Measurements from ENCODE around the gene HDGF.

Gene HDGF

GRCh38 chr1:156748670-156749418 is 2.6 kb downstream of the HDGF start:
- DNase-seq: peak; percentile 63
- in situ Hi-C loops (cut with MboI; ENCODE audit: low pct_unique_long_range_greater_than_20kb, low sequenced_read_pairs): no loop called here

GRCh38 chr1:156747742-156748669 is 3.5 kb downstream of the HDGF start:
- no peak for DNase-seq
- in situ Hi-C loops (cut with MboI; ENCODE audit: low pct_unique_long_range_greater_than_20kb, low sequenced_read_pairs): no loop called here

GRCh38 chr1:156746728-156747631 is 4.5 kb downstream of the HDGF start:
- DNase-seq: peak; percentile 68
- in situ Hi-C loops (cut with MboI; ENCODE audit: low pct_unique_long_range_greater_than_20kb, low sequenced_read_pairs): no loop called here

- in situ Hi-C loops (cut with MboI; ENCODE audit: low pct_unique_long_range_greater_than_20kb, low sequenced_read_pairs): no loop called here
- DNase-seq: no peak
These were observed 5.1 kb downstream of the HDGF start for GRCh38 chr1:156746406-156746727.

GRCh38 chr1:156745881-156746280 is 5.6 kb downstream of the HDGF start:
- in situ Hi-C loops (cut with MboI; ENCODE audit: low pct_unique_long_range_greater_than_20kb, low sequenced_read_pairs): no loop called here

GRCh38 chr1:156744786-156745419 is 6.6 kb downstream of the HDGF start:
- in situ Hi-C loops (cut with MboI; ENCODE audit: low pct_unique_long_range_greater_than_20kb, low sequenced_read_pairs): no loop called here
- no peak for DNase-seq

More at GRCh38 chr1:156745881-156746280, 5.6 kb downstream of the HDGF start:
- DNase-seq: no peak

- in situ Hi-C loops (cut with MboI; ENCODE audit: low pct_unique_long_range_greater_than_20kb, low sequenced_read_pairs): no loop called here
- no peak for DNase-seq
These were observed 7.1 kb downstream of the HDGF start for GRCh38 chr1:156744344-156744743.

- in situ Hi-C loops (cut with MboI; ENCODE audit: low pct_unique_long_range_greater_than_20kb, low sequenced_read_pairs): no loop called here
- no peak for DNase-seq
These were observed 7.8 kb downstream of the HDGF start for GRCh38 chr1:156743367-156744302.

GRCh38 chr1:156742801-156743200 is 8.7 kb downstream of the HDGF start:
- in situ Hi-C loops (cut with MboI; ENCODE audit: low pct_unique_long_range_greater_than_20kb, low sequenced_read_pairs): no loop called here
- no peak for DNase-seq

GRCh38 chr1:156742017-156742416 is 9.5 kb downstream of the HDGF start:
- in situ Hi-C loops (cut with MboI; ENCODE audit: low pct_unique_long_range_greater_than_20kb, low sequenced_read_pairs): no loop called here
- no peak for DNase-seq

- in situ Hi-C loops (cut with MboI; ENCODE audit: low pct_unique_long_range_greater_than_20kb, low sequenced_read_pairs): no loop called here
- DNase-seq: no peak
These were observed 9.9 kb downstream of the HDGF start for GRCh38 chr1:156741481-156741983.

- DNase-seq: peak; percentile 100
- in situ Hi-C loops (cut with MboI; ENCODE audit: low pct_unique_long_range_greater_than_20kb, low sequenced_read_pairs): no loop called here
These were observed 10.6 kb downstream of the HDGF start, which contains the start of gene MRPL24 for GRCh38 chr1:156740741-156741480. MRPL24 (minus strand) TSS chr1:156741088; CDS start chr1:156738704, 2,384 bp downstream.

- in situ Hi-C loops (cut with MboI; ENCODE audit: low pct_unique_long_range_greater_than_20kb, low sequenced_read_pairs): no loop called here
- no peak for DNase-seq
These were observed 11.2 kb downstream of the HDGF start for GRCh38 chr1:156740237-156740740.

GRCh38 chr1:156738916-156739315 is 12.6 kb downstream of the HDGF start:
- no peak for DNase-seq
- in situ Hi-C loops (cut with MboI; ENCODE audit: low pct_unique_long_range_greater_than_20kb, low sequenced_read_pairs): no loop called here

- DNase-seq: no peak
- in situ Hi-C loops (cut with MboI; ENCODE audit: low pct_unique_long_range_greater_than_20kb, low sequenced_read_pairs): no loop called here
These were observed 13.1 kb downstream of the HDGF start for GRCh38 chr1:156738407-156738806.

- in situ Hi-C loops (cut with MboI; ENCODE audit: low pct_unique_long_range_greater_than_20kb, low sequenced_read_pairs): no loop called here
- no peak for DNase-seq
These were observed 17.4 kb downstream of the HDGF start for GRCh38 chr1:156733989-156734584.

Measured in KBM-7 (cell line).